Memory B cell (primary cell): ENCODE measurements around the gene PGAM2.
A peak's percentile ranks its signal among the peaks of the same experiment; 100 is the strongest.
"Not testable (repeated sequence)": the region's sequence is repeated elsewhere in the genome, so short reads cannot be mapped to it uniquely, and the experiment has no call there.

Experiments used
- ATAC-seq: fragments of 150-1000 bp; cut with Tn5 transposase; 2 replicates; pipeline ENCODE4 v1.10.0; 2021; ENCODE audit warnings: low read depth, mild to moderate bottlenecking, moderate library complexity
- DNase-seq, 2 donors: peaks; one replicate each; pipeline ENCODE4 v3.0.0; 2022; ENCODE audit warnings: low spot score in 2 of 2
- H3K27ac Mint-ChIP-seq: one replicate; pipeline ENCODE4 v1.8.0; 2022; ENCODE audit warnings: mild to moderate bottlenecking, moderate library complexity, mixed read lengths
- H3K27me3 Mint-ChIP-seq: one replicate; pipeline ENCODE4 v1.8.0; 2022; ENCODE audit warnings: mixed read lengths
- H3K36me3 Mint-ChIP-seq: one replicate; pipeline ENCODE4 v1.8.0; 2022; ENCODE audit warnings: mild to moderate bottlenecking, mixed read lengths
- H3K4me1 Mint-ChIP-seq: one replicate; pipeline ENCODE4 v1.8.0; 2022; ENCODE audit warnings: mixed read lengths
- H3K4me3 Mint-ChIP-seq: one replicate; pipeline ENCODE4 v1.8.0; 2022; ENCODE audit warnings: mild to moderate bottlenecking, moderate library complexity, mixed read lengths
- H3K9me3 Mint-ChIP-seq: one replicate; pipeline ENCODE4 v1.8.0; 2022; ENCODE audit warnings: mixed read lengths

The PGAM2 gene

DNA sequence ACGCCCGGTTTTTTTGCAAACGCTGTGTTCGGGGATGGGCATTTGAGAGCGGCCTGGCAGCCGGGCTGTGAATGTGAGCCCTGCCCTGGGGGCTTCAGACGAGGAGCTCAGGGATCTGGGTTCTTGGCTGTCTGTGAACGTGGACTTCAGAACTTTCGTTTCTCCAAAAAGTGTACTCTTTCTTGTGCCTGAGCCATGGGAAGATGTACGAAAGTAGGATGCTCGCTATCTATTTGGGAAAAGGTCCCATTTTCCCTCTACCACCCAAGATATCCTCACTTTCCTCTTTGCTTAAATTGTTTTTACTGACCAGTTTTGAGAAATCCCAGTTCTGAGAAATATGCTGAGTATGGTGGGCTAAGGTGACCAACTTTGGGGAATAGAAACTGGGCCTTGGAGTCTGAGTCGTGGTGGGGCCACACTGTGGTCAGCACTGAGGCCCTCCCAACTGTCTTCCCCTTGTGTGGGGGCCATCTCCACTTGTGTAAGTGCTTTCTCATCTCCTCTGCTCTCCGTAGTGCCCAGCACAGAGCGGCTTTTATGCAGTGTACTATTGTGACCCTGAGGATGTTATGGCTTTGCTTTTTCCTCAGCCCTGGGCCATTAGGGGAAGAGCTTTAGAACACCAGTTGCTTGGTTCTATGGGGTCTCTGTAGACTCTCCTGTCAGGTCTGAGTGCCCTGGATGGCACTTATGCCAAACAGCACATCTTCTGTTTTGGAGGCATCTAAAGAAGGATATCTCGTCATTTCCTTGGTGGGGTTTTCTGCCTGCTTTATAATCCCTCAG lies 19.9 kb downstream of the PGAM2 start:
- Mint-ChIP-seq H3K9me3 (no peaks in the 10 kb centered on the region), H3K36me3 (peaks cover 15% of the 10 kb centered on the region), H3K27me3 (no peaks in the 10 kb centered on the region), H3K4me3 (peak overlapping the region; percentile 92), H3K27ac (peak overlapping the region; percentile 95), H3K4me1 (peaks cover 47% of the 10 kb centered on the region)
- peak in 1 of 2 donors; percentile 11 for DNase-seq
- no peak for ATAC-seq

DNA sequence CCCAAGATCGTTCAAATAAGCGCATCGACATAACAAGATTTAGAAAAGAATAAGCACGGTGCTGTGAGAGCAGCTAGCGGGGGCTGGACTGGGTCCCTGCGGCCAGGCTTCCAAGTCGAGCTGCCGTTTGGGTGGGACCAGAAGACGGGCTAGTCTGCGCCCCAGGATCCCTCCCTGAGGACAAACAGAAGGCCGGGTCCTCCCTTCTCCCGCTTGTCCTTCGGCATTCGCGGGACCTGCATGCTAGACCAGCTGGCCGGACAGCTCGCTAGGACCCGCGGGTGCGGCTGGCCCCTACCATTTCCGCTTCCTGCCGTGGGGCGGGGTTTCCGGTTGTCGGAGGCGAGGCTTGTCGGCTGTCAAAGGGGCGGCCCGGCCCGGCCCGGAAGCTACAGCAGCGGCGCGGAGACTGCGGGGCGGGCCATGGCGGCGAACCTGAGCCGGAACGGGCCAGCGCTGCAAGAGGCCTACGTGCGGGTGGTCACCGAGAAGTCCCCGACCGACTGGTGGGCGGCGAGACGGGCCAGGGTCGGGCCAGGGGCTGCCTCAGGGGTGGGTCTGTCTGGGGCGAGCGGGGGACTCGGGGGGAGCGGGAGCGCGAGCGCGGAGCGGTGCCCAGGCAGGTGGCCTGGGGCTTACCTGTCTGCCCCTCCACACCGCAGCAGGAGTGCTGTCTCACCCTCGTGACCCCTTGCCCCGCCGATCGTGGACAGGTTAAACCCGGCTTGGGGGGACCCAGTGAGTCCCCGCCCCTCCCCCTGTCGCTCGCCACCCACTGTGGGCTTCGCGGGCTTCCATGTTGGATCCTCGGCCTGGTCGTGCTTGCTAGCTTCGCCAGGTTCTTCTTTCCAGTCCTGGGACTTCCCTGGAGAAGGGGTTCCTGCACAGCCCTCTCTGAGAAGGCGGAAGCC lies 20.8 kb downstream of the PGAM2 start, which contains the start of gene DBNL:
DBNL (plus strand) TSS at position 388 of the 911 bp plus-strand sequence; CDS start at position 424, 36 bp downstream.
- H3K27ac Mint-ChIP-seq = peak within 1 kb of the TSS; percentile 95
- peaks cover 12% of the 10 kb centered on the region for H3K36me3 Mint-ChIP-seq
- peak within 1 kb of the TSS; percentile 92 for H3K4me3 Mint-ChIP-seq
- no peaks in the 10 kb centered on the region for H3K27me3 Mint-ChIP-seq
- peaks cover 39% of the 10 kb centered on the region for H3K4me1 Mint-ChIP-seq
- ATAC-seq = peak; percentile 54
- no peaks in the 10 kb centered on the region for H3K9me3 Mint-ChIP-seq
- DNase-seq = peak; percentile 78 to 90

- Mint-ChIP-seq H3K4me1 (peaks cover 41% of the 10 kb centered on the region), H3K4me3 (peak overlapping the region; percentile 92), H3K9me3 (no peaks in the 10 kb centered on the region), H3K36me3 (peaks cover 12% of the 10 kb centered on the region), H3K27me3 (no peaks in the 10 kb centered on the region), H3K27ac (peak overlapping the region; percentile 95)
- DNase-seq (no peak), ATAC-seq (no peak)
These were observed 21.5 kb downstream of the PGAM2 start for GRCh38 chr7:44043902-44044301.

- Mint-ChIP-seq H3K27me3 (no peaks in the 10 kb centered on the region), H3K27ac (no peak overlapping the region)
These were observed 23.1 kb downstream of the PGAM2 start for GRCh38 chr7:44042221-44042620.

GRCh38 chr7:44040493-44040891 lies 24.9 kb downstream of the PGAM2 start:
- peak; percentile 64 for ATAC-seq

More at GRCh38 chr7:44042221-44042620, 23.1 kb downstream of the PGAM2 start:
- Mint-ChIP-seq H3K36me3 (peaks cover 8% of the 10 kb centered on the region), H3K4me1 (peaks cover 31% of the 10 kb centered on the region), H3K4me3 (no peak overlapping the region), H3K9me3 (no peaks in the 10 kb centered on the region)
- DNase-seq (no peak), ATAC-seq (no peak)

GRCh38 chr7:44039800-44040492 lies 25.4 kb downstream of the PGAM2 start:
- peak; percentile 18 for ATAC-seq
- not testable (repeated sequence) for H3K9me3 Mint-ChIP-seq, H3K27me3 Mint-ChIP-seq, H3K36me3 Mint-ChIP-seq, DNase-seq
- Mint-ChIP-seq H3K27ac (peak overlapping the region; percentile 82), H3K4me1 (peaks cover 13% of the 10 kb centered on the region), H3K4me3 (peak overlapping the region; percentile 79)

More at GRCh38 chr7:44040493-44040891, 24.9 kb downstream of the PGAM2 start:
- peak overlapping the region; percentile 79 for H3K4me3 Mint-ChIP-seq
- H3K4me1 Mint-ChIP-seq = peaks cover 14% of the 10 kb centered on the region
- DNase-seq = peak; percentile 54 to 60
- H3K9me3 Mint-ChIP-seq, H3K27me3 Mint-ChIP-seq, H3K36me3 Mint-ChIP-seq: not testable (repeated sequence)
- peak overlapping the region; percentile 82 for H3K27ac Mint-ChIP-seq

DNA sequence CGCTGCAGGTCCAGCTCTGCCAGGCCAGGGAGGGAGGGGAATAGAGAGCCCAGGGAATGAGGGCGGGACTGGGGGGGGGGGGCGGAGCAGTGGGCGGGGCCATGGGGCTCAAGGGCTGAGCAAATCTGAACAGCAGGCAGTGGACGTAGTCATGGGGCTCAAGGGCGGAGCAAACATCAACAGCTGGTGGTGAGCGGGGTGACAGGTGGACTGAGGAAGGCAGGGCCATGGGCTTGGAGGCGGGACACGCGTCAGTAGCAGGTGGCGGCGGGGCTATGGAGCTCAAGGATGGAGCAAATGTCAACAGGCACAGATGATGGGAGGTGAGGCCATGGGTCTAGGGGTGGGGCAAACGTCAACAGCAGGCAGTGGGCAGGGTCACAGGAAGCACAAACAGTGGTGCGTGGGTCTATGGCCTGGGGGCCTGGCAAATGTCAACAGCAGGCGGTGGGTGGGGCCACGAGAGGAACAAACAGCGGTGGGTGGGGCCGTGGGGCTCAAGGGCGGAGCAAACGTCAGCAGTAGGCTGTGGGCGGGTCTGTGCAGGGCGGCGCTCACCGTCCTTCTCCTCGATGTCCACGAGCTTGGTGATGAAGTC lies 26.3 kb downstream of the PGAM2 start:
- not testable (repeated sequence) for H3K36me3 Mint-ChIP-seq, H3K27me3 Mint-ChIP-seq, H3K9me3 Mint-ChIP-seq
- H3K4me3 Mint-ChIP-seq = peak overlapping the region; percentile 78
- DNase-seq = peak; percentile 82 to 85
- peak; percentile 71 for ATAC-seq
- H3K27ac Mint-ChIP-seq = peak overlapping the region; percentile 84
- peaks cover 12% of the 10 kb centered on the region for H3K4me1 Mint-ChIP-seq

GRCh38 chr7:44038553-44038952 lies 26.8 kb downstream of the PGAM2 start:
- H3K4me1 Mint-ChIP-seq, H3K36me3 Mint-ChIP-seq, H3K27ac Mint-ChIP-seq, H3K4me3 Mint-ChIP-seq, DNase-seq, H3K27me3 Mint-ChIP-seq, H3K9me3 Mint-ChIP-seq, ATAC-seq: not testable (repeated sequence)

GRCh38 chr7:44037951-44038350 lies 27.4 kb downstream of the PGAM2 start:
- DNase-seq, H3K4me1 Mint-ChIP-seq, ATAC-seq, H3K27ac Mint-ChIP-seq, H3K27me3 Mint-ChIP-seq, H3K36me3 Mint-ChIP-seq, H3K4me3 Mint-ChIP-seq, H3K9me3 Mint-ChIP-seq: not testable (repeated sequence)

- peak; percentile 3 for ATAC-seq
- H3K9me3 Mint-ChIP-seq, H3K4me3 Mint-ChIP-seq, H3K4me1 Mint-ChIP-seq, H3K27me3 Mint-ChIP-seq, DNase-seq, H3K36me3 Mint-ChIP-seq, H3K27ac Mint-ChIP-seq: not testable (repeated sequence)
These were observed 29.0 kb downstream of the PGAM2 start for GRCh38 chr7:44036364-44036763.

DNA sequence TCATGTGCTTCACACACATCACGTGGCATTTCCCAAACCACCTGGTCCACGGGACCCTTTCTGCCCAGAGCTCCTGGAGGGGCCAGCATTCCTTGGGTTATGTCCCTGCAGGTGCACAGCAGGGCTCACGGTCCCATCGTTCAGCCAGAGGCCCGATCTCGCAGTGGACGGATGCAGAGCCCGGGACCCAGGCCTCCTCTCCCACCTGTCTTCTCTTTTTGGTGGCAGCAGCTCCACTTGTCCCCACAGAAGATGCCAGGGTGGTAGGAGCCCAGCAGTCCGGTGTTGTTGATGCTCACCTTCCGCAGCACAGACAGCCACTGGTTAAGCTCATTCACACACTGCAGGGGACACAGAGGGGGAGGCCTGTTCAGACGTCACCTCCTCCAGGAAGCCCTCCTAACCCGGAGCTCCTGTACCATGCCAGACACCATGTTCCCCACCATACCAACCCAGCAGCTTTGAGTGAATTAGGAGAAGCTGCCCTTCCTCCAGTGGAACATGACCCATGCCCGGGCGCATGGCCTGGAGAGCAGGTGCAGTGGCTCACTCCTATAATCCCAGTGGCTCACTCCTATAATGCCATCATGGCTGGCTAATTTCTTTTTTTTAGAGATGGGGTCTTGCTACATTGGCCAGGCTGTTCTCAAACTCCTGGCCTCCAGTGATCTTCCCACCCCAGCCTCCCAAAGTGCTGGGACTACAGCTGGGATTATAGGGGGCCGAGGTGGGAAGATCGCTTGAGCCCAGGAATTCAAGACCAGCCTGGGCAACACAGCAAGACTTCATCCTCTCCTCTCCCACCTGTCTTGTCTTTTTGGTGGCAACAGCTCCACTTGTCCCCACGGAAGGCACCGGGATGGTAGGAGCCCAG lies 31.2 kb downstream of the PGAM2 start:
- not testable (repeated sequence) for H3K4me3 Mint-ChIP-seq

DNA sequence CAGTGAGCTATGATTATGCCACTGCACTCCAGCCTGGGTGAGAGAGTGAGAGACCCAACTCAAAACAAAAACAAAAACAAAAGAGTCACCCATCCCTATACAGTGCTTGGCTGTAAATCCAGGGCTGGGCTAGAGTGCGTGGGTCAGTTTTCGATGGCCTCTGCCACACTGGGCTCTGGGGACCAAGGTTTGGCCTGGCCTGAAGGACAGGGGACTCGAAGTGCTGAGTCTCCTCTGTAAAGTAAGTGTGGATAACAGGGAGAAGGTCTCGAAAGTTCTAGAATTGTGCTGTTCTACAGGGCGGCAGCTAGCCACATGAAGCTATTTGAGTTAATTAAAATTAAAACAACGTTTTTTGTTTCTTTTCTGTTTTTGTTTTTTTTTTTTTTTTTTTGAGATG lies 33.3 kb downstream of the PGAM2 start:
- not testable (repeated sequence) for H3K36me3 Mint-ChIP-seq, DNase-seq, ATAC-seq, H3K4me1 Mint-ChIP-seq, H3K9me3 Mint-ChIP-seq, H3K4me3 Mint-ChIP-seq, H3K27me3 Mint-ChIP-seq, H3K27ac Mint-ChIP-seq

More for the DNA sequence above, 31.2 kb downstream of the PGAM2 start:
- not testable (repeated sequence) for H3K36me3 Mint-ChIP-seq, H3K4me1 Mint-ChIP-seq, DNase-seq, H3K27ac Mint-ChIP-seq, ATAC-seq, H3K9me3 Mint-ChIP-seq, H3K27me3 Mint-ChIP-seq

DNA sequence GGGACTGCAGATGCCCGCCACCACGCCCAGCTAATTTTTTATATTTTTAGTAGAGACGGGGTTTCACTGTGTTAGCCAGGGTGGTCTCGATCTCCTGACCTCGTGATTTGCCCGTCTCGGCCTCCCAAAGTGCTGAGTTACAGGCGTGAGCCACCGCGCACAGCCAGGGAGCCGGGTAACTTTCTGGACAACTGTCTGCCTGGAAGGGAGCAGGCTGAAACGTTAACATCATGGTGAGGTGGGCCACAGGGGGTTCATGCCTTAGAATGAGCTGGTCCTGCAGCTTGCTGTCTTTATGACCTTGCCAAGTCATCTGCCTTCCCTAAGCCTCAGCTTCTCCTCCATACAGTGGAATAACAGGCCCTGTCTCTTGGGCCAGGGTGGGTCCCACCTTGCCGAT lies 34.0 kb downstream of the PGAM2 start:
- not testable (repeated sequence) for DNase-seq, H3K27me3 Mint-ChIP-seq, H3K9me3 Mint-ChIP-seq, ATAC-seq, H3K4me1 Mint-ChIP-seq, H3K4me3 Mint-ChIP-seq, H3K36me3 Mint-ChIP-seq, H3K27ac Mint-ChIP-seq
